GM06990 (cell line): ENCODE data around the gene INPP5A.

Experiments
- DNase-seq: peaks from one replicate; pipeline ENCODE4 v3.0.0-alpha.2; 2011; ENCODE audit not compliant: insufficient read length; ENCODE audit errors: extremely low read depth
- H3K27me3 ChIP-seq: replicated peaks from 2 replicates; pipeline ENCODE4 v1.6.0; 2011; ENCODE audit warnings: low read length; ENCODE audit not compliant: control insufficient read depth, insufficient read depth
- H3K36me3 ChIP-seq: 2 replicates; pipeline ENCODE4 v1.5.1; 2011; ENCODE audit warnings: low read length; ENCODE audit not compliant: control insufficient read depth, insufficient read depth
- H3K4me3 ChIP-seq: replicated peaks from 2 replicates; pipeline ENCODE4 v1.5.1; 2011; ENCODE audit warnings: low read depth, mild to moderate bottlenecking, control low read depth, low read length
- CTCF ChIP-seq: IDR thresholded peaks from 2 replicates; pipeline ENCODE4 v1.5.1; 2011; ENCODE audit warnings: low read length, control low read depth, mild to moderate bottlenecking, inconsistent platforms; ENCODE audit not compliant: insufficient read depth, poor library complexity, severe bottlenecking

Gene INPP5A

GRCh38 chr10:132516771-132517725 lies 20.5 kb upstream of the INPP5A start:
- H3K27me3 ChIP-seq = no peaks in the 10 kb centered on the region; the same call in none of the 2 replicates
- no peak overlapping the region for H3K4me3 ChIP-seq
- DNase-seq = no peak
- H3K36me3 ChIP-seq = no peaks in the 10 kb centered on the region
- TF ChIP-seq CTCF = no peak

GRCh38 chr10:132517951-132518521 lies 19.6 kb upstream of the INPP5A start:
- H3K36me3 ChIP-seq = no peaks in the 10 kb centered on the region
- no peaks in the 10 kb centered on the region; the same call in none of the 2 replicates for H3K27me3 ChIP-seq
- no peak for TF ChIP-seq CTCF
- no peak for DNase-seq
- no peak overlapping the region for H3K4me3 ChIP-seq

DNA sequence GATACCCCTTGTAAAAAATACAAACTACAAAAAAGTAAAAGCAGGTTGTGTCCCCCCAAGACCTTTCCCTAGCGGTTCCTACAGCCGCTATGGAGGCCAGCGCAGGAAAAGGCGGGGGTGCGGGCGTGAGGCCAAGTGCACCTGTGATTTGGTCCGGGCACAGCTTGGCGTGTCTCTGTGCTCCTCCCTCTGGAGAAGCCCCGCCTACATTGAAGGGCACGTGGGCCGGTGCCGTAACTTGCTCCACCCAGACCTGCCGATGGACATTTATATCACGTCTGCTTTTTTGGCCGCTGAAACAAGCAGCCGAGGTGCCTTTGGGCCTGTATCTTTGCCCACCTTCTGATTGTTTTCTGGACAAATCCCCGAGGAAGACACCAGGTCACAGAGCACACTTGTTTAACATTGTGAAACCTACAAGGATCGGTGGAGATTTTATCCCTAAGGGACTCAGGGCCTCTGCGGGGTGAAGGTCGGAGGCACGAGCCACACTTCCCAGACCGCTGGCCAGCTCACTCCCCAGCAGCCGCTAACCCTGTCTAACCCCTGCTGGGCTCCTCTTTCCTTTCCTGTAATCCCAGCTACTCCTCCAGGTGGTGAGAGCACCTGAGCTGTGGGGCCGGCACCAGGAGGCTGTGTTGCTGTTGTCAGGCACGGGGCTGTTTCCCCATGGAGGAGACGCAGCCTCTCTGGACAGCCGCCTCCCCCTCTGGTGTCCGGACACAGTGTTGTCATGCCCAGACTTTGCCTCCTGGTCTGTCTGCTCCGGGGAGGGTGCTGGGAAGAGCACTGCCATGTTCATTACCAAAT lies 18.8 kb upstream of the INPP5A start:
- DNase-seq = no peak
- H3K4me3 ChIP-seq = no peak overlapping the region
- TF ChIP-seq CTCF = no peak

GRCh38 chr10:132519382-132520176 lies 18.0 kb upstream of the INPP5A start:
- H3K36me3 ChIP-seq = no peaks in the 10 kb centered on the region
- no peak overlapping the region for H3K4me3 ChIP-seq
- DNase-seq = no peak
- TF ChIP-seq CTCF = no peak
- H3K27me3 ChIP-seq = no peaks in the 10 kb centered on the region; the same call in none of the 2 replicates

More for the DNA sequence above, 18.8 kb upstream of the INPP5A start:
- H3K27me3 ChIP-seq = no peaks in the 10 kb centered on the region; the same call in none of the 2 replicates
- no peaks in the 10 kb centered on the region for H3K36me3 ChIP-seq
